MM.1S (cell line): Measurements from ENCODE around the gene MYO16.

Source experiments
- EZH2phosphoT487 ChIP-seq: fragments of 300-600 bp; sonication (generic); IDR thresholded peaks from 2 replicates; pipeline ENCODE4 v1.6.1; 2018; ENCODE audit warnings: antibody characterized with exemption, low read length
- TF ChIP-seq, protein P1 (sequence below): fragments of 300-600 bp; sonication (generic); IDR thresholded peaks from 2 replicates; pipeline ENCODE4 v1.5.1; 2016; ENCODE audit warnings: antibody characterized with exemption, low read length, mixed read lengths

DNA sequence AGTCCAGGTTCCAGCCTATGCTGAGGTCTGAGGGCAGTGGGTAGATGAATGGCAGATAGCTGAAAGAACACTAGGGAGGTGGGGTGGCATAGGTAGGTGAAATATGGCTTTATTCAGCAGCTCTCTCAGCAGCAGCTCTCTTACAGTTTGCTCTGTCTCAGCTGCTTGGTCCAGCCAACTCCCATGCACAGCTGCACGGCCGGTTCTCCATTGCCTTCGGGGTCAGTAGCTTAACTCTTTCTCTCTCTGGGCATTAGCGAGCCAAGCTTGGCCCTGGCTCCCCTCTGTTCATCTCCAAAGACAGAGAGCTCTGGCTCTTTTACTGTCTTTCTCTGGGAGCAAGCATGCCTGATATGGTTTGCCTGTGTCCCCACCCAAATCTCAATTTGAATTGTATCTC, 151.9 kb downstream of the MYO16 start:
- no peak for TF ChIP-seq EZH2phosphoT487
- TF ChIP-seq, protein P1, sequence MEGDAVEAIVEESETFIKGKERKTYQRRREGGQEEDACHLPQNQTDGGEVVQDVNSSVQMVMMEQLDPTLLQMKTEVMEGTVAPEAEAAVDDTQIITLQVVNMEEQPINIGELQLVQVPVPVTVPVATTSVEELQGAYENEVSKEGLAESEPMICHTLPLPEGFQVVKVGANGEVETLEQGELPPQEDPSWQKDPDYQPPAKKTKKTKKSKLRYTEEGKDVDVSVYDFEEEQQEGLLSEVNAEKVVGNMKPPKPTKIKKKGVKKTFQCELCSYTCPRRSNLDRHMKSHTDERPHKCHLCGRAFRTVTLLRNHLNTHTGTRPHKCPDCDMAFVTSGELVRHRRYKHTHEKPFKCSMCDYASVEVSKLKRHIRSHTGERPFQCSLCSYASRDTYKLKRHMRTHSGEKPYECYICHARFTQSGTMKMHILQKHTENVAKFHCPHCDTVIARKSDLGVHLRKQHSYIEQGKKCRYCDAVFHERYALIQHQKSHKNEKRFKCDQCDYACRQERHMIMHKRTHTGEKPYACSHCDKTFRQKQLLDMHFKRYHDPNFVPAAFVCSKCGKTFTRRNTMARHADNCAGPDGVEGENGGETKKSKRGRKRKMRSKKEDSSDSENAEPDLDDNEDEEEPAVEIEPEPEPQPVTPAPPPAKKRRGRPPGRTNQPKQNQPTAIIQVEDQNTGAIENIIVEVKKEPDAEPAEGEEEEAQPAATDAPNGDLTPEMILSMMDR: no peak
